Caco-2 (cell line): ENCODE measurements around the gene ZNF3. TPM values are rescaled to one million over a fixed set of nuclear protein-coding genes. Genes with fewer than 3 reads are reported as not detected.

Experiments used
- BruUV-seq: library from RNA; stranded (reverse); fragments of 400-500 nt; replicated peaks from 2 replicates; lab custom pipeline; 2021; lab: Mats Ljungman, UMichigan
- CTCF ChIA-PET: fragments of 300-600 bp; sonication (Branson Sonifier 250); formaldehyde crosslinking; loops from one replicate; lab custom pipeline; 2022; ENCODE audit warnings: antibody characterized with exemption; lab: Charles Lee
- POLR2A ChIA-PET: fragments of 300-600 bp; sonication (Branson Sonifier 250); formaldehyde crosslinking; loops from one replicate; lab custom pipeline; 2022; ENCODE audit warnings: antibody characterized with exemption; lab: Charles Lee
- DNase-seq, 2 experiments: peaks; one replicate each; pipeline versions ENCODE4 v3.0.0 to v3.0.0-alpha.2; 2020 to 2022
- H3K27me3 ChIP-seq: replicated peaks from 2 replicates; pipeline ENCODE4 v1.6.0; 2011; ENCODE audit warnings: low read length; ENCODE audit not compliant: control insufficient read depth, insufficient read depth
- H3K36me3 ChIP-seq: 2 replicates; pipeline ENCODE4 v1.5.1; 2011; ENCODE audit warnings: low read length; ENCODE audit not compliant: control insufficient read depth, insufficient read depth
- H3K4me1 ChIP-seq: fragments of 250-450 bp; sonication (Bioruptor Pico); 2 replicates; pipeline ENCODE4 v1.5.1; 2020; ENCODE audit warnings: mild to moderate bottlenecking
- H3K4me3 ChIP-seq: 2 replicates; pipeline ENCODE4 v1.5.1; 2011; ENCODE audit warnings: low read depth, mild to moderate bottlenecking, control low read depth, low read length
- H3K9me3 ChIP-seq: fragments of 250-450 bp; sonication (Bioruptor Pico); 2 replicates; pipeline ENCODE4 v1.5.1; 2020; ENCODE audit warnings: mild to moderate bottlenecking, moderate library complexity
- H3K27ac Mint-ChIP-seq: one replicate; pipeline ENCODE4 v1.8.0; 2022; ENCODE audit warnings: mixed read lengths; ENCODE audit not compliant: unreplicated experiment
- H3K27me3 Mint-ChIP-seq: one replicate; pipeline ENCODE4 v1.8.0; 2022; ENCODE audit warnings: mixed read lengths; ENCODE audit not compliant: insufficient read depth, unreplicated experiment
- H3K36me3 Mint-ChIP-seq: one replicate; pipeline ENCODE4 v1.8.0; 2022; ENCODE audit warnings: mild to moderate bottlenecking, mixed read lengths; ENCODE audit not compliant: insufficient read depth, unreplicated experiment
- H3K4me1 Mint-ChIP-seq: one replicate; pipeline ENCODE4 v1.8.0; 2022; ENCODE audit warnings: low read depth, mixed read lengths; ENCODE audit not compliant: unreplicated experiment
- H3K4me3 Mint-ChIP-seq: one replicate; pipeline ENCODE4 v1.8.0; 2022; ENCODE audit warnings: mild to moderate bottlenecking, moderate library complexity, mixed read lengths; ENCODE audit not compliant: unreplicated experiment
- H3K9me3 Mint-ChIP-seq: one replicate; pipeline ENCODE4 v1.8.0; 2022; ENCODE audit warnings: mixed read lengths; ENCODE audit not compliant: unreplicated experiment
- intact Hi-C: fragments of 100-400 bp; cut with micrococcal nuclease; formaldehyde crosslinking; loops from one replicate; pipeline ENCODE4 v1.10.0; 2022; ENCODE audit not compliant: unreplicated experiment
- total RNA-seq: library from RNA; stranded (reverse); gene quantifications from 2 replicates; pipeline ENCODE4 v1.2.3, GENCODE V29; 2022
- TF ChIP-seq, protein P1 (sequence below), 2 experiments: fragments of 200-600 bp in 1 of 2; IDR thresholded peaks; 1 replicate in 1 of 2; 2 replicates in 1 of 2; pipeline versions ENCODE4 v1.5.1 to v1.8.0; 2011 to 2022; ENCODE audit warnings: antibody characterized with exemption in 1 of 2, control low read depth in 1 of 2, inconsistent platforms in 1 of 2, low read depth in 1 of 2, low read length in 1 of 2, mild to moderate bottlenecking in 1 of 2, moderate library complexity in 1 of 2; ENCODE audit not compliant: insufficient read depth in 1 of 2, severe bottlenecking in 1 of 2, unreplicated experiment in 1 of 2

Gene ZNF3
- total RNA-seq, 1 experiment from 2014 or later, result 37.8 TPM

DNA sequence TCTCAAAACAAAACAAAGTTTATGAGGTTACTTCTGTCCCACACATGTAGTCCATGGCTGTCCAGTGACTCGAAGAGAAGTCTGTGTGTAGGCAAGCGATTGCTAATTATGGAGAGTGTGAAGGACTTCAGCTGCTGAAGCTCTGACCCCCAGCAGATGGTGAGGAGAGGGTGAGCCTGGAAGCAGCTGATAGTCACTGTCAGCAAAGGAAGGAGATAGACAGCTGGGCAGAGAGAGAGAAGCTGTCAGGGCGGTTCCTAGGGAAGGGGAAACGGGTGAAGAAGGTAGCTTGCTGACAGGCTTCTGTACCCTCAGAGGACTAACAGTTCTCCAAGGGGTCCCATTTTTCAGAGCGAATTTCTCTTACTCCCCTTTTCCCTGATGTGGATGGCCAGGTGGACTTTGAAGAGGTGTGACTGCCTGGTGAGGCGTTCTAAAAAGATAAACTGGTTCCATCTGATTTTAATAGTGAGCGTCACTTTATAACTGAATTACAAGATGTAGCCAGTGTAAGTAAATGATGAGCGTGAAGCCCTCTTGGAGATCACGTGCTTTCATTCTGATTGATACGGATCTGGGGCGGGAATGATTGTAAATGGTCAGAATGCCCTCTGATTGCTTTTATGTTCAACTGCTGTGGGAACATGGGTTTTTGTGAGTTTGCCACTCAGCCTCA lies 19.9 kb downstream of the ZNF3 start:
- intact Hi-C loops, result no loop called here
- no peaks in the 10 kb centered on the region for H3K27me3 ChIP-seq
- H3K4me1 ChIP-seq, result no peaks in the 10 kb centered on the region; the same call in 1 of the 2 replicates
- no peak overlapping the region for H3K4me3 ChIP-seq
- Mint-ChIP-seq H3K27me3 (no peaks in the 10 kb centered on the region), H3K36me3 (peaks cover 77% of the 10 kb centered on the region), H3K27ac (no peak overlapping the region), H3K4me3 (no peak overlapping the region), H3K4me1 (no peaks in the 10 kb centered on the region), H3K9me3 (no peaks in the 10 kb centered on the region)
- BruUV-seq, result no TSS peak
- CTCF ChIA-PET, result no interaction called here
- no peak for DNase-seq
- POLR2A ChIA-PET, result no interaction called here
- peaks cover 2% of the 10 kb centered on the region for H3K36me3 ChIP-seq
- no peaks in the 10 kb centered on the region for H3K9me3 ChIP-seq
- TF ChIP-seq, protein P1, sequence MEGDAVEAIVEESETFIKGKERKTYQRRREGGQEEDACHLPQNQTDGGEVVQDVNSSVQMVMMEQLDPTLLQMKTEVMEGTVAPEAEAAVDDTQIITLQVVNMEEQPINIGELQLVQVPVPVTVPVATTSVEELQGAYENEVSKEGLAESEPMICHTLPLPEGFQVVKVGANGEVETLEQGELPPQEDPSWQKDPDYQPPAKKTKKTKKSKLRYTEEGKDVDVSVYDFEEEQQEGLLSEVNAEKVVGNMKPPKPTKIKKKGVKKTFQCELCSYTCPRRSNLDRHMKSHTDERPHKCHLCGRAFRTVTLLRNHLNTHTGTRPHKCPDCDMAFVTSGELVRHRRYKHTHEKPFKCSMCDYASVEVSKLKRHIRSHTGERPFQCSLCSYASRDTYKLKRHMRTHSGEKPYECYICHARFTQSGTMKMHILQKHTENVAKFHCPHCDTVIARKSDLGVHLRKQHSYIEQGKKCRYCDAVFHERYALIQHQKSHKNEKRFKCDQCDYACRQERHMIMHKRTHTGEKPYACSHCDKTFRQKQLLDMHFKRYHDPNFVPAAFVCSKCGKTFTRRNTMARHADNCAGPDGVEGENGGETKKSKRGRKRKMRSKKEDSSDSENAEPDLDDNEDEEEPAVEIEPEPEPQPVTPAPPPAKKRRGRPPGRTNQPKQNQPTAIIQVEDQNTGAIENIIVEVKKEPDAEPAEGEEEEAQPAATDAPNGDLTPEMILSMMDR (IDR thresholded peaks at IDR 0.05; ENCODE audit: insufficient read depth in 1 of 2, low read depth in 1 of 2, low read length in 1 of 2, severe bottlenecking in 1 of 2, unreplicated experiment in 1 of 2), result no peak

DNA sequence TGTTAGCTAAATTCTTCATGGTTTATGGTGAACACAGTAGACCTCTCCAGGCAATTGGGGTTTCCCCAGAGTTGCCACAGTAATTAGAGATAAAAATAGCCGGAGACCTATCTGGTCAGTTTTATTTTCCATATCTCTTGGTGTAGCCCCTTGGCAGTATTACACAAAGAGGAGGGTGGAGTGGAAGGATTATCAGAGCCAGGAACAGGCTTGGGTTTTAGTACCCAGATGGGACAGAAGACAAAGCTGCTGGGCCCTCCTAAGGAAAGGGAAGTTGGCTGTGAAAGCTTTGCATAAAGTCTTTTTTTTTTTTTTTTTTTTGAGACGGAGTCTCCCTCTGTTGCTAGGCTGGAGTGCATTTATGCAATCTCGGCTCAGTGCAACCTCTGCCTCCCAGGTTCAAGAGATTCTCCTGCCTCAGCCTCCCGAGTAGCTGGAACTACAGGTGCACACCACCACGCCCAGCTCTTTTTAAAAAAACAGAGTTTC lies 22.2 kb downstream of the ZNF3 start:
- no peak overlapping the region for H3K27ac Mint-ChIP-seq
- no peak overlapping the region for H3K4me3 Mint-ChIP-seq
- Histone ChIP-seq H3K4me1 (no peaks in the 10 kb centered on the region), H3K27me3 (no peaks in the 10 kb centered on the region), H3K9me3 (no peaks in the 10 kb centered on the region), H3K4me3 (no peak overlapping the region), H3K36me3 (peaks cover 2% of the 10 kb centered on the region)
- H3K9me3 Mint-ChIP-seq, result no peaks in the 10 kb centered on the region
- BruUV-seq, result no TSS peak
- peaks cover 71% of the 10 kb centered on the region for H3K36me3 Mint-ChIP-seq
- TF ChIP-seq, protein P1 (IDR thresholded peaks at IDR 0.05; ENCODE audit: insufficient read depth in 1 of 2, low read depth in 1 of 2, low read length in 1 of 2, severe bottlenecking in 1 of 2, unreplicated experiment in 1 of 2), result no peak
- CTCF ChIA-PET, result no interaction called here
- intact Hi-C loops, result no loop called here
- POLR2A ChIA-PET, result no interaction called here
- no peaks in the 10 kb centered on the region for H3K4me1 Mint-ChIP-seq
- DNase-seq, result no peak
- no peaks in the 10 kb centered on the region for H3K27me3 Mint-ChIP-seq

DNA sequence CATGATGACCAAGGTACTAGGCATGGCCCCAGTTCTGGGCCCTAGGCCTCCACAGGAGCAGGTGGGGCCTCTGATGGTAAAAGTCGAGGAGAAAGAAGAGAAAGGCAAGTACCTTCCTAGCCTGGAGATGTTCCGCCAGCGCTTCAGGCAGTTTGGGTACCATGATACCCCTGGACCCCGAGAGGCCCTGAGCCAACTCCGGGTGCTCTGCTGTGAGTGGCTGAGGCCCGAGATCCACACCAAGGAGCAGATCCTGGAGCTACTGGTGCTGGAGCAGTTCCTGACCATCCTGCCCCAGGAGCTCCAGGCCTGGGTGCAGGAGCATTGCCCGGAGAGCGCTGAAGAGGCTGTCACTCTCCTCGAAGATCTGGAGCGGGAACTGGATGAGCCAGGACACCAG lies 24.5 kb downstream of the ZNF3 start:
- no peak overlapping the region for H3K27ac Mint-ChIP-seq
- ChIA-PET POLR2A (interaction anchor here (0.6 kb wide), 1 partner anchor 45 kb away, joined by 3 read pairs; no protein-coding TSS in a partner anchor), CTCF (no interaction called here)
- no peak overlapping the region for H3K4me3 Mint-ChIP-seq
- intact Hi-C loops, result no loop called here
- no peaks in the 10 kb centered on the region for H3K9me3 Mint-ChIP-seq
- no peaks in the 10 kb centered on the region for H3K27me3 ChIP-seq
- H3K4me1 ChIP-seq, result no peaks in the 10 kb centered on the region
- no TSS peak for BruUV-seq
- no peaks in the 10 kb centered on the region for H3K27me3 Mint-ChIP-seq
- TF ChIP-seq, protein P1 (IDR thresholded peaks at IDR 0.05; ENCODE audit: insufficient read depth in 1 of 2, low read depth in 1 of 2, low read length in 1 of 2, severe bottlenecking in 1 of 2, unreplicated experiment in 1 of 2), result no peak
- peaks cover 55% of the 10 kb centered on the region for H3K36me3 Mint-ChIP-seq
- H3K4me3 ChIP-seq, result no peak overlapping the region
- no peak for DNase-seq
- H3K36me3 ChIP-seq, result peaks cover 2% of the 10 kb centered on the region
- H3K4me1 Mint-ChIP-seq, result no peaks in the 10 kb centered on the region
- no peaks in the 10 kb centered on the region for H3K9me3 ChIP-seq
